Measurements from ENCODE around the gene FBXW9. TPM values are rescaled to one million over a fixed set of nuclear protein-coding genes. Genes with fewer than 3 reads are reported as not detected.
A peak's percentile ranks its signal among the peaks of the same experiment; 100 is the strongest.

Gene FBXW9
- total and polyA plus RNA-seq, 2 of the 13 experiments (the other 11 are each of a cell fraction or from before 2014, with no cell fraction given): 5.7 to 6.1 TPM

DNA sequence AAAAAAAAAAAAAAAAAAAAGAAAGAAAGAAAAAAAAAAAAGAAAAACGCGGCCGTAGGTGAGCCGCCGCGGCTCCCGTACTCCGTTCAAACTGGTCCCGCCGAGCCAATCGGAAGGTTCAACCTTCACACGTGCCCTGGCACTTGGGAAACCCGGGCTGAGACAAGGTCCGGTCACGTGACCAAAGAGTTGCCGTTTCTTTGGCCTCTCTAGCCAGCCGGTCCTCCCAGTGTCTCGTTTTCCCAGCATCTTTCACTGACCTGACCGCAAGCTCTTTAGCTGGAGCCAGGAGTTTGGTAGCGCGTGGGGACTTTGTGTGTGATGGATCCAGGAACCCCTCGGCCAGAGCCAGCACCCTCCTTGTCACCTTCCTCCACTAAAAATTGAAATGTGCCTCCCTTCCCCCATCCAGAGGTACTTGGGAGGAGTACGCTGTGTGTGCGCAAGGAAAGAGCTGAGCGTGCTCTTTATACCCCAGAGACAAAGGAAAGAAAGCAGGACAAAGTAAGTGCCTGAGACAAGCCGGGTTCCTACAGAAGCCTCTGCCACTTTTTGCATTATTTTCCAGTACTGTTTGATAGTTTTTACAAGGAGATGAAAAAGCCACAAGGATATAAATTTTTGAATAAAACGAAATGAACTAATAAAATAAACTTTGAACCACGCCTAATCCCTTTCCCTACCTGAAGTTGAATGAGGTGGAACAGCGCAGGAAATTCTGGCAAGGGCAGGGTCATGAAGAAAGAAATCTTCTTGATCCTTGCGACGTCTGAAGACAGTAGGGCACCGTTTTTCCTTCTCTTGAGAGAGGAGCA lies 26.3 kb upstream of the FBXW9 start (continued):
- TF ChIP-seq KLF16 (CRISPR knock-in tag; IDR thresholded peaks at IDR 0.05): 0 out of 4 replicates have a peak, but pooled peaks of 1 of the 2 experiments have one; percentile 18
- TF ChIP-seq, protein P1, sequence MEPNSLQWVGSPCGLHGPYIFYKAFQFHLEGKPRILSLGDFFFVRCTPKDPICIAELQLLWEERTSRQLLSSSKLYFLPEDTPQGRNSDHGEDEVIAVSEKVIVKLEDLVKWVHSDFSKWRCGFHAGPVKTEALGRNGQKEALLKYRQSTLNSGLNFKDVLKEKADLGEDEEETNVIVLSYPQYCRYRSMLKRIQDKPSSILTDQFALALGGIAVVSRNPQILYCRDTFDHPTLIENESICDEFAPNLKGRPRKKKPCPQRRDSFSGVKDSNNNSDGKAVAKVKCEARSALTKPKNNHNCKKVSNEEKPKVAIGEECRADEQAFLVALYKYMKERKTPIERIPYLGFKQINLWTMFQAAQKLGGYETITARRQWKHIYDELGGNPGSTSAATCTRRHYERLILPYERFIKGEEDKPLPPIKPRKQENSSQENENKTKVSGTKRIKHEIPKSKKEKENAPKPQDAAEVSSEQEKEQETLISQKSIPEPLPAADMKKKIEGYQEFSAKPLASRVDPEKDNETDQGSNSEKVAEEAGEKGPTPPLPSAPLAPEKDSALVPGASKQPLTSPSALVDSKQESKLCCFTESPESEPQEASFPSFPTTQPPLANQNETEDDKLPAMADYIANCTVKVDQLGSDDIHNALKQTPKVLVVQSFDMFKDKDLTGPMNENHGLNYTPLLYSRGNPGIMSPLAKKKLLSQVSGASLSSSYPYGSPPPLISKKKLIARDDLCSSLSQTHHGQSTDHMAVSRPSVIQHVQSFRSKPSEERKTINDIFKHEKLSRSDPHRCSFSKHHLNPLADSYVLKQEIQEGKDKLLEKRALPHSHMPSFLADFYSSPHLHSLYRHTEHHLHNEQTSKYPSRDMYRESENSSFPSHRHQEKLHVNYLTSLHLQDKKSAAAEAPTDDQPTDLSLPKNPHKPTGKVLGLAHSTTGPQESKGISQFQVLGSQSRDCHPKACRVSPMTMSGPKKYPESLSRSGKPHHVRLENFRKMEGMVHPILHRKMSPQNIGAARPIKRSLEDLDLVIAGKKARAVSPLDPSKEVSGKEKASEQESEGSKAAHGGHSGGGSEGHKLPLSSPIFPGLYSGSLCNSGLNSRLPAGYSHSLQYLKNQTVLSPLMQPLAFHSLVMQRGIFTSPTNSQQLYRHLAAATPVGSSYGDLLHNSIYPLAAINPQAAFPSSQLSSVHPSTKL (CRISPR knock-in tag; IDR thresholded peaks at IDR 0.05): peak; percentile 37; the same call in 1 of the 2 replicates
- no peak for TF ChIP-seq ZNF430 (CRISPR knock-in tag; IDR thresholded peaks at IDR 0.05)
- TF ChIP-seq MXI1 (IDR thresholded peaks at IDR 0.05; ENCODE audit: borderline replicate concordance, low read depth, low read length): peak; percentile 83; the same call in 1 of the 3 replicates
- peak; percentile 89 for TF ChIP-seq MXD4 (CRISPR knock-in tag; IDR thresholded peaks at IDR 0.05)
- no peak for TF ChIP-seq SCMH1 (CRISPR knock-in tag; IDR thresholded peaks at IDR 0.05; ENCODE audit: borderline replicate concordance)
- TF ChIP-seq, protein P2, sequence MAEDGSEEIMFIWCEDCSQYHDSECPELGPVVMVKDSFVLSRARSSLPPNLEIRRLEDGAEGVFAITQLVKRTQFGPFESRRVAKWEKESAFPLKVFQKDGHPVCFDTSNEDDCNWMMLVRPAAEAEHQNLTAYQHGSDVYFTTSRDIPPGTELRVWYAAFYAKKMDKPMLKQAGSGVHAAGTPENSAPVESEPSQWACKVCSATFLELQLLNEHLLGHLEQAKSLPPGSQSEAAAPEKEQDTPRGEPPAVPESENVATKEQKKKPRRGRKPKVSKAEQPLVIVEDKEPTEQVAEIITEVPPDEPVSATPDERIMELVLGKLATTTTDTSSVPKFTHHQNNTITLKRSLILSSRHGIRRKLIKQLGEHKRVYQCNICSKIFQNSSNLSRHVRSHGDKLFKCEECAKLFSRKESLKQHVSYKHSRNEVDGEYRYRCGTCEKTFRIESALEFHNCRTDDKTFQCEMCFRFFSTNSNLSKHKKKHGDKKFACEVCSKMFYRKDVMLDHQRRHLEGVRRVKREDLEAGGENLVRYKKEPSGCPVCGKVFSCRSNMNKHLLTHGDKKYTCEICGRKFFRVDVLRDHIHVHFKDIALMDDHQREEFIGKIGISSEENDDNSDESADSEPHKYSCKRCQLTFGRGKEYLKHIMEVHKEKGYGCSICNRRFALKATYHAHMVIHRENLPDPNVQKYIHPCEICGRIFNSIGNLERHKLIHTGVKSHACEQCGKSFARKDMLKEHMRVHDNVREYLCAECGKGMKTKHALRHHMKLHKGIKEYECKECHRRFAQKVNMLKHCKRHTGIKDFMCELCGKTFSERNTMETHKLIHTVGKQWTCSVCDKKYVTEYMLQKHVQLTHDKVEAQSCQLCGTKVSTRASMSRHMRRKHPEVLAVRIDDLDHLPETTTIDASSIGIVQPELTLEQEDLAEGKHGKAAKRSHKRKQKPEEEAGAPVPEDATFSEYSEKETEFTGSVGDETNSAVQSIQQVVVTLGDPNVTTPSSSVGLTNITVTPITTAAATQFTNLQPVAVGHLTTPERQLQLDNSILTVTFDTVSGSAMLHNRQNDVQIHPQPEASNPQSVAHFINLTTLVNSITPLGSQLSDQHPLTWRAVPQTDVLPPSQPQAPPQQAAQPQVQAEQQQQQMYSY (CRISPR knock-in tag; IDR thresholded peaks at IDR 0.05): peak; percentile 16; the same call in 1 of the 2 replicates
- TF ChIP-seq ZNF782 (CRISPR knock-in tag; IDR thresholded peaks at IDR 0.05; ENCODE audit: borderline replicate concordance): peak; percentile 61; the same call in 1 of the 2 replicates
- TF ChIP-seq ZNF256 (CRISPR knock-in tag; conservative IDR thresholded peaks at IDR 0.05): peak; percentile 51; the same call in 1 of the 2 replicates
- TF ChIP-seq, protein P3, sequence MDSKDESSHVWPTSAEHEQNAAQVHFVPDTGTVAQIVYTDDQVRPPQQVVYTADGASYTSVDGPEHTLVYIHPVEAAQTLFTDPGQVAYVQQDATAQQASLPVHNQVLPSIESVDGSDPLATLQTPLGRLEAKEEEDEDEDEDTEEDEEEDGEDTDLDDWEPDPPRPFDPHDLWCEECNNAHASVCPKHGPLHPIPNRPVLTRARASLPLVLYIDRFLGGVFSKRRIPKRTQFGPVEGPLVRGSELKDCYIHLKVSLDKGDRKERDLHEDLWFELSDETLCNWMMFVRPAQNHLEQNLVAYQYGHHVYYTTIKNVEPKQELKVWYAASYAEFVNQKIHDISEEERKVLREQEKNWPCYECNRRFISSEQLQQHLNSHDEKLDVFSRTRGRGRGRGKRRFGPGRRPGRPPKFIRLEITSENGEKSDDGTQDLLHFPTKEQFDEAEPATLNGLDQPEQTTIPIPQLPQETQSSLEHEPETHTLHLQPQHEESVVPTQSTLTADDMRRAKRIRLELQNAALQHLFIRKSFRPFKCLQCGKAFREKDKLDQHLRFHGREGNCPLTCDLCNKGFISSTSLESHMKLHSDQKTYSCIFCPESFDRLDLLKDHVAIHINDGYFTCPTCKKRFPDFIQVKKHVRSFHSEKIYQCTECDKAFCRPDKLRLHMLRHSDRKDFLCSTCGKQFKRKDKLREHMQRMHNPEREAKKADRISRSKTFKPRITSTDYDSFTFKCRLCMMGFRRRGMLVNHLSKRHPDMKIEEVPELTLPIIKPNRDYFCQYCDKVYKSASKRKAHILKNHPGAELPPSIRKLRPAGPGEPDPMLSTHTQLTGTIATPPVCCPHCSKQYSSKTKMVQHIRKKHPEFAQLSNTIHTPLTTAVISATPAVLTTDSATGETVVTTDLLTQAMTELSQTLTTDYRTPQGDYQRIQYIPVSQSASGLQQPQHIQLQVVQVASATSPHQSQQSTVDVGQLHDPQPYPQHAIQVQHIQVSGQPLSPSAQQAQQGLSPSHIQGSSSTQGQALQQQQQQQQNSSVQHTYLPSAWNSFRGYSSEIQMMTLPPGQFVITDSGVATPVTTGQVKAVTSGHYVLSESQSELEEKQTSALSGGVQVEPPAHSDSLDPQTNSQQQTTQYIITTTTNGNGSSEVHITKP (CRISPR knock-in tag; IDR thresholded peaks at IDR 0.05; ENCODE audit: low read depth): peak; percentile 48; the same call in 1 of the 2 replicates
- TF ChIP-seq ZNF713 (CRISPR knock-in tag; IDR thresholded peaks at IDR 0.05): no peak
- TF ChIP-seq, protein P4, sequence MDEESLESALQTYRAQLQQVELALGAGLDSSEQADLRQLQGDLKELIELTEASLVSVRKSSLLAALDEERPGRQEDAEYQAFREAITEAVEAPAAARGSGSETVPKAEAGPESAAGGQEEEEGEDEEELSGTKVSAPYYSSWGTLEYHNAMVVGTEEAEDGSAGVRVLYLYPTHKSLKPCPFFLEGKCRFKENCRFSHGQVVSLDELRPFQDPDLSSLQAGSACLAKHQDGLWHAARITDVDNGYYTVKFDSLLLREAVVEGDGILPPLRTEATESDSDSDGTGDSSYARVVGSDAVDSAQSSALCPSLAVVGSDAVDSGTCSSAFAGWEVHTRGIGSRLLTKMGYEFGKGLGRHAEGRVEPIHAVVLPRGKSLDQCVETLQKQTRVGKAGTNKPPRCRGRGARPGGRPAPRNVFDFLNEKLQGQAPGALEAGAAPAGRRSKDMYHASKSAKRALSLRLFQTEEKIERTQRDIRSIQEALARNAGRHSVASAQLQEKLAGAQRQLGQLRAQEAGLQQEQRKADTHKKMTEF (CRISPR knock-in tag; IDR thresholded peaks at IDR 0.05): peak; percentile 57; the same call in 1 of the 2 replicates
- TF ChIP-seq ZNF652 (CRISPR knock-in tag; IDR thresholded peaks at IDR 0.05; ENCODE audit: borderline replicate concordance, low read depth): no peak
- TF ChIP-seq ZSCAN21 (CRISPR knock-in tag; IDR thresholded peaks at IDR 0.05; ENCODE audit: borderline replicate concordance): no peak
- TF ChIP-seq ZFX (CRISPR knock-in tag; IDR thresholded peaks at IDR 0.05; ENCODE audit: low read depth): peak; percentile 39; the same call in 1 of the 2 replicates
